MM.1S (cell line): ENCODE data around the gene VPS35.
A peak's percentile ranks its signal among the peaks of the same experiment; 100 is the strongest.

Source experiments
- DNase-seq: peaks from one replicate; pipeline ENCODE4 v3.0.0-alpha.2; 2015
- H2AFZ ChIP-seq: fragments of 300-600 bp; sonication (generic); 2 replicates; pipeline ENCODE4 v1.6.0; 2016; ENCODE audit warnings: antibody characterized with exemption, low read length
- H3F3A ChIP-seq: fragments of 300-600 bp; sonication (generic); 2 replicates; pipeline ENCODE4 v1.6.1; 2016; ENCODE audit warnings: mild to moderate bottlenecking, antibody characterized with exemption, low read length, moderate library complexity, mixed read lengths; ENCODE audit not compliant: insufficient read depth
- H3K27ac ChIP-seq: fragments of 300-600 bp; sonication (generic); 2 replicates; pipeline ENCODE4 v1.5.1; 2016; ENCODE audit warnings: mild to moderate bottlenecking, low read length
- H3K27me3 ChIP-seq: fragments of 300-600 bp; sonication (generic); replicated peaks from 2 replicates; pipeline ENCODE4 v1.6.0; 2016; ENCODE audit warnings: low read length; ENCODE audit not compliant: insufficient read depth
- H3K36me3 ChIP-seq: fragments of 300-600 bp; sonication (generic); replicated peaks from 2 replicates; pipeline ENCODE4 v1.6.1; 2016; ENCODE audit warnings: mild to moderate bottlenecking, low read length, mixed read lengths; ENCODE audit not compliant: insufficient read depth
- H3K4me1 ChIP-seq: fragments of 300-600 bp; sonication (generic); 2 replicates; pipeline ENCODE4 v1.6.1; 2016; ENCODE audit warnings: low read length, mixed read lengths
- H3K4me2 ChIP-seq: fragments of 300-600 bp; sonication (generic); 2 replicates; pipeline ENCODE4 v1.6.0; 2016; ENCODE audit warnings: low read depth, low read length
- H3K4me3 ChIP-seq: fragments of 300-600 bp; sonication (generic); 2 replicates; pipeline ENCODE4 v1.5.1; 2016; ENCODE audit warnings: low read length, mixed read lengths
- H3K79me2 ChIP-seq: fragments of 300-600 bp; sonication (generic); 2 replicates; pipeline ENCODE4 v1.6.1; 2016; ENCODE audit warnings: mixed run types, low read length, mixed read lengths
- H3K9ac ChIP-seq: fragments of 300-600 bp; sonication (generic); 2 replicates; pipeline ENCODE4 v1.6.1; 2016; ENCODE audit warnings: low read length, mixed read lengths
- H3K9me2 ChIP-seq: fragments of 300-600 bp; sonication (generic); replicated peaks from 2 replicates; pipeline ENCODE4 v1.6.1; 2016; ENCODE audit warnings: mild to moderate bottlenecking, low read length, mixed read lengths; ENCODE audit not compliant: insufficient read depth
- H3K9me3 ChIP-seq: fragments of 300-600 bp; sonication (generic); replicated peaks from 2 replicates; pipeline ENCODE4 v1.6.1; 2016; ENCODE audit warnings: mild to moderate bottlenecking, low read length, mixed read lengths; ENCODE audit not compliant: insufficient read depth
- H4K20me1 ChIP-seq: fragments of 300-600 bp; sonication (generic); 2 replicates; pipeline ENCODE4 v1.6.1; 2016; ENCODE audit warnings: mild to moderate bottlenecking, low read length, moderate library complexity, mixed read lengths; ENCODE audit not compliant: insufficient read depth
- EZH2 ChIP-seq: fragments of 300-600 bp; sonication (generic); optimal IDR thresholded peaks from 2 replicates; pipeline ENCODE3; 2017; ENCODE audit warnings: low read depth, mild to moderate bottlenecking, antibody characterized with exemption, low read length, mixed read lengths
- EZH2phosphoT487 ChIP-seq: fragments of 300-600 bp; sonication (generic); IDR thresholded peaks from 2 replicates; pipeline ENCODE4 v1.6.1; 2018; ENCODE audit warnings: antibody characterized with exemption, low read length
- TF ChIP-seq, protein P1 (sequence below): fragments of 300-600 bp; sonication (generic); IDR thresholded peaks from 2 replicates; pipeline ENCODE4 v1.5.1; 2016; ENCODE audit warnings: antibody characterized with exemption, low read length, mixed read lengths

VPS35 gene

GRCh38 chr16:46673320-46674013, 15.5 kb downstream of the VPS35 start:
- no peaks in the 10 kb centered on the region; the same call in 1 of the 2 replicates for H3K36me3 ChIP-seq
- H3K4me2 ChIP-seq, result no peak overlapping the region
- H3F3A ChIP-seq, result no peaks in the 10 kb centered on the region
- H3K9me2 ChIP-seq, result no peaks in the 10 kb centered on the region
- H3K9me3 ChIP-seq, result no peaks in the 10 kb centered on the region
- H3K27ac ChIP-seq, result no peak overlapping the region
- H3K27me3 ChIP-seq, result no peaks in the 10 kb centered on the region
- no peak for TF ChIP-seq EZH2phosphoT487
- TF ChIP-seq, protein P1, sequence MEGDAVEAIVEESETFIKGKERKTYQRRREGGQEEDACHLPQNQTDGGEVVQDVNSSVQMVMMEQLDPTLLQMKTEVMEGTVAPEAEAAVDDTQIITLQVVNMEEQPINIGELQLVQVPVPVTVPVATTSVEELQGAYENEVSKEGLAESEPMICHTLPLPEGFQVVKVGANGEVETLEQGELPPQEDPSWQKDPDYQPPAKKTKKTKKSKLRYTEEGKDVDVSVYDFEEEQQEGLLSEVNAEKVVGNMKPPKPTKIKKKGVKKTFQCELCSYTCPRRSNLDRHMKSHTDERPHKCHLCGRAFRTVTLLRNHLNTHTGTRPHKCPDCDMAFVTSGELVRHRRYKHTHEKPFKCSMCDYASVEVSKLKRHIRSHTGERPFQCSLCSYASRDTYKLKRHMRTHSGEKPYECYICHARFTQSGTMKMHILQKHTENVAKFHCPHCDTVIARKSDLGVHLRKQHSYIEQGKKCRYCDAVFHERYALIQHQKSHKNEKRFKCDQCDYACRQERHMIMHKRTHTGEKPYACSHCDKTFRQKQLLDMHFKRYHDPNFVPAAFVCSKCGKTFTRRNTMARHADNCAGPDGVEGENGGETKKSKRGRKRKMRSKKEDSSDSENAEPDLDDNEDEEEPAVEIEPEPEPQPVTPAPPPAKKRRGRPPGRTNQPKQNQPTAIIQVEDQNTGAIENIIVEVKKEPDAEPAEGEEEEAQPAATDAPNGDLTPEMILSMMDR, result peak; percentile 88
- DNase-seq, result peak; percentile 31
- no peak overlapping the region for H3K4me3 ChIP-seq
- H3K9ac ChIP-seq, result no peak overlapping the region
- H2AFZ ChIP-seq, result no peak overlapping the region
- H4K20me1 ChIP-seq, result no peaks in the 10 kb centered on the region
- H3K4me1 ChIP-seq, result no peaks in the 10 kb centered on the region
- no peaks in the 10 kb centered on the region for H3K79me2 ChIP-seq

DNA sequence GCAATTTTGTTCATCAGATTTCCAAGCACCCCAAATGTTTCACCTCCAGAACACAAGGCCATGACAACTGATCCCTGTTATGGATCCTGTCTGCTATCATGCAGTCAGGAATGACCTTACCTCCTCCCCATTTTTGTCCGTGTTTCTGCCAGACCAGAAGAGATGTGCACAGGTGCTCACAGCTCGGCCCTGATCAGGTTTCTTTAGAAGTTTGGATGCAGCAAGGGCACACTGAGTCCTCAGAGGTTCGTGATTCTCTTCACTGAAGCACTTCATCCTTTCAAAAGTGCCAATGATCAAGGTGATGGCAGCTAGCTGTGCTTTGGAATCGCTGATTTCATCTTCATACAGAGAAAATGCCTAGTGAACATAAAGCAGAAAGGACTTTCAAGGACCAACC, 26.9 kb downstream of the VPS35 start:
- DNase-seq, result no peak
- Histone ChIP-seq H3K9ac (no peak overlapping the region), H3K4me3 (no peak overlapping the region), H3K4me2 (no peak overlapping the region), H4K20me1 (no peaks in the 10 kb centered on the region), H3F3A (peaks cover 13% of the 10 kb centered on the region), H3K27me3 (no peaks in the 10 kb centered on the region), H3K79me2 (no peaks in the 10 kb centered on the region), H3K36me3 (peaks cover 8% of the 10 kb centered on the region), H3K27ac (no peak overlapping the region), H3K4me1 (peaks cover 17% of the 10 kb centered on the region), H3K9me2 (no peaks in the 10 kb centered on the region), H3K9me3 (no peaks in the 10 kb centered on the region), H2AFZ (no peak overlapping the region)
- TF ChIP-seq EZH2phosphoT487 (no peak), EZH2 (no peak)
- TF ChIP-seq, protein P1, result no peak

GRCh38 chr16:46658925-46659324, 30.1 kb downstream of the VPS35 start:
- peaks cover 8% of the 10 kb centered on the region for H3K36me3 ChIP-seq
- H4K20me1 ChIP-seq, result no peaks in the 10 kb centered on the region
- H3K4me3 ChIP-seq, result no peak overlapping the region
- H3K9me3 ChIP-seq, result no peaks in the 10 kb centered on the region
- peaks cover 13% of the 10 kb centered on the region for H3F3A ChIP-seq
- peaks cover 17% of the 10 kb centered on the region for H3K4me1 ChIP-seq
- H3K4me2 ChIP-seq, result peak overlapping the region; percentile 27; the same call in 1 of the 2 replicates
- no peak overlapping the region for H2AFZ ChIP-seq
- TF ChIP-seq EZH2phosphoT487, result no peak
- TF ChIP-seq EZH2, result no peak
- TF ChIP-seq, protein P1, result peak; percentile 18; the same call in 1 of the 2 replicates
- H3K79me2 ChIP-seq, result no peaks in the 10 kb centered on the region
- peak overlapping the region; percentile 44; the same call in 1 of the 2 replicates for H3K27ac ChIP-seq
- H3K9me2 ChIP-seq, result no peaks in the 10 kb centered on the region
- H3K9ac ChIP-seq, result no peak overlapping the region
- no peaks in the 10 kb centered on the region for H3K27me3 ChIP-seq
- peak; percentile 63 for DNase-seq
